ENCODE data around the gene TRAPPC5.

TRAPPC5 gene

GRCh38 chr19:7734220-7735203 lies 53.9 kb downstream of the TRAPPC5 start:
- no peak for DNase-seq

- DNase-seq, result no peak
Observed at GRCh38 chr19:7736148-7736547, 55.5 kb downstream of the TRAPPC5 start.

- DNase-seq, result no peak
Observed at GRCh38 chr19:7737215-7737614, 56.6 kb downstream of the TRAPPC5 start.

All from SW 1271 (cell line).